ENCODE results near the gene CDH13.
A peak's percentile ranks its signal among the peaks of the same experiment; 100 is the strongest.

CDH13 gene

DNA sequence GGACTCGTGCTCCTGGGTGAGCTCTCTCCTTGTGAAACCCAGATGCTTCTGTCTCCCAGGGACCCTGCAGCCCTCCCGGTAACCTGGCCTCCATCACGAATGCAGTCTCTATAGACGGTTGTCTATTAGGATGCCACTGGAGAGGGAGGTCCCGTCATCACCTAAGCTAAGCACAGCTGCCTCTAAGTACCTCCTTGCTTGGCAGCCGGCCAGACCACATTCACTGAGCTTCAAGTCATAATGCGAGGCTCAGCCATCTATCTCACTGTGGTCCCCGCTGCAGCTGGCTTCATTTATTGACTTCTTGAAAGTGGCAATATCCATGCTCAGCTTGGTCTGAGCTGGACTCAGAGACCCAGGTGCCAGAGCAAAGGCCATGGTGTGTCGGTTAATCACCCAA is 1106.5 kb downstream of the CDH13 start:
- H3K4me3 ChIP-seq (ENCODE audit: low read length): no peak overlapping the region
- peaks cover 10% of the 10 kb centered on the region for H3K9me3 ChIP-seq (ENCODE audit: control insufficient read depth, low read length)
- no peaks in the 10 kb centered on the region for H3K36me3 ChIP-seq (ENCODE audit: control insufficient read depth, insufficient read depth, low read length, severe bottlenecking)
- no peaks in the 10 kb centered on the region for H3K4me1 ChIP-seq (ENCODE audit: control insufficient read depth, insufficient read depth, low read length)
- H3K27me3 ChIP-seq (replicated peaks; ENCODE audit: control insufficient read depth, insufficient read depth, low read length): no peaks in the 10 kb centered on the region
- DNase-seq (ENCODE audit: low read depth): no peak
- H3K9ac ChIP-seq (ENCODE audit: low read length): no peak overlapping the region

GRCh38 chr16:83734136-83734535 is 1107.4 kb downstream of the CDH13 start:
- Histone ChIP-seq H3K9me3 (ENCODE audit: control insufficient read depth, low read length) (peaks cover 10% of the 10 kb centered on the region), H3K9ac (ENCODE audit: low read length) (no peak overlapping the region), H3K4me1 (ENCODE audit: control insufficient read depth, insufficient read depth, low read length) (no peaks in the 10 kb centered on the region), H3K36me3 (ENCODE audit: control insufficient read depth, insufficient read depth, low read length, severe bottlenecking) (no peaks in the 10 kb centered on the region), H3K4me3 (ENCODE audit: low read length) (no peak overlapping the region), H3K27me3 (replicated peaks; ENCODE audit: control insufficient read depth, insufficient read depth, low read length) (no peaks in the 10 kb centered on the region)
- no peak for DNase-seq (ENCODE audit: low read depth)

- Histone ChIP-seq H3K4me1 (ENCODE audit: control insufficient read depth, insufficient read depth, low read length) (no peaks in the 10 kb centered on the region), H3K36me3 (ENCODE audit: control insufficient read depth, insufficient read depth, low read length, severe bottlenecking) (no peaks in the 10 kb centered on the region), H3K9ac (ENCODE audit: low read length) (no peak overlapping the region), H3K9me3 (ENCODE audit: control insufficient read depth, low read length) (peaks cover 10% of the 10 kb centered on the region), H3K4me3 (ENCODE audit: low read length) (no peak overlapping the region), H3K27me3 (replicated peaks; ENCODE audit: control insufficient read depth, insufficient read depth, low read length) (no peaks in the 10 kb centered on the region)
- DNase-seq (ENCODE audit: low read depth): no peak
Measured at GRCh38 chr16:83737729-83738354, 1111.1 kb downstream of the CDH13 start.

GRCh38 chr16:83738923-83739503 is 1112.2 kb downstream of the CDH13 start:
- Histone ChIP-seq H3K9me3 (ENCODE audit: control insufficient read depth, low read length) (peaks cover 9% of the 10 kb centered on the region), H3K36me3 (ENCODE audit: control insufficient read depth, insufficient read depth, low read length, severe bottlenecking) (no peaks in the 10 kb centered on the region), H3K4me3 (ENCODE audit: low read length) (no peak overlapping the region), H3K27me3 (replicated peaks; ENCODE audit: control insufficient read depth, insufficient read depth, low read length) (no peaks in the 10 kb centered on the region), H3K4me1 (ENCODE audit: control insufficient read depth, insufficient read depth, low read length) (peaks cover 1% of the 10 kb centered on the region), H3K9ac (ENCODE audit: low read length) (no peak overlapping the region)
- no peak for DNase-seq (ENCODE audit: low read depth)

- H3K9ac ChIP-seq (ENCODE audit: low read length): no peak overlapping the region
- no peak overlapping the region for H3K4me3 ChIP-seq (ENCODE audit: low read length)
- H3K27me3 ChIP-seq (replicated peaks; ENCODE audit: control insufficient read depth, insufficient read depth, low read length): no peaks in the 10 kb centered on the region
- H3K4me1 ChIP-seq (ENCODE audit: control insufficient read depth, insufficient read depth, low read length): peaks cover 8% of the 10 kb centered on the region
- no peaks in the 10 kb centered on the region for H3K9me3 ChIP-seq (ENCODE audit: control insufficient read depth, low read length)
- H3K36me3 ChIP-seq (ENCODE audit: control insufficient read depth, insufficient read depth, low read length, severe bottlenecking): no peaks in the 10 kb centered on the region
- no peak for DNase-seq (ENCODE audit: low read depth)
Measured at GRCh38 chr16:83742124-83742899, 1115.5 kb downstream of the CDH13 start.

- Histone ChIP-seq H3K27me3 (replicated peaks; ENCODE audit: control insufficient read depth, insufficient read depth, low read length) (no peaks in the 10 kb centered on the region), H3K9ac (ENCODE audit: low read length) (no peak overlapping the region), H3K36me3 (ENCODE audit: control insufficient read depth, insufficient read depth, low read length, severe bottlenecking) (no peaks in the 10 kb centered on the region), H3K9me3 (ENCODE audit: control insufficient read depth, low read length) (no peaks in the 10 kb centered on the region), H3K4me1 (ENCODE audit: control insufficient read depth, insufficient read depth, low read length) (peaks cover 8% of the 10 kb centered on the region), H3K4me3 (ENCODE audit: low read length) (no peak overlapping the region)
- DNase-seq (ENCODE audit: low read depth): no peak
Measured at GRCh38 chr16:83743241-83743640, 1116.5 kb downstream of the CDH13 start.

GRCh38 chr16:83743720-83744119 is 1117.0 kb downstream of the CDH13 start:
- Histone ChIP-seq H3K27me3 (replicated peaks; ENCODE audit: control insufficient read depth, insufficient read depth, low read length) (no peaks in the 10 kb centered on the region), H3K4me3 (ENCODE audit: low read length) (no peak overlapping the region), H3K4me1 (ENCODE audit: control insufficient read depth, insufficient read depth, low read length) (peaks cover 8% of the 10 kb centered on the region), H3K9ac (ENCODE audit: low read length) (no peak overlapping the region), H3K9me3 (ENCODE audit: control insufficient read depth, low read length) (no peaks in the 10 kb centered on the region), H3K36me3 (ENCODE audit: control insufficient read depth, insufficient read depth, low read length, severe bottlenecking) (no peaks in the 10 kb centered on the region)
- no peak for DNase-seq (ENCODE audit: low read depth)

DNA sequence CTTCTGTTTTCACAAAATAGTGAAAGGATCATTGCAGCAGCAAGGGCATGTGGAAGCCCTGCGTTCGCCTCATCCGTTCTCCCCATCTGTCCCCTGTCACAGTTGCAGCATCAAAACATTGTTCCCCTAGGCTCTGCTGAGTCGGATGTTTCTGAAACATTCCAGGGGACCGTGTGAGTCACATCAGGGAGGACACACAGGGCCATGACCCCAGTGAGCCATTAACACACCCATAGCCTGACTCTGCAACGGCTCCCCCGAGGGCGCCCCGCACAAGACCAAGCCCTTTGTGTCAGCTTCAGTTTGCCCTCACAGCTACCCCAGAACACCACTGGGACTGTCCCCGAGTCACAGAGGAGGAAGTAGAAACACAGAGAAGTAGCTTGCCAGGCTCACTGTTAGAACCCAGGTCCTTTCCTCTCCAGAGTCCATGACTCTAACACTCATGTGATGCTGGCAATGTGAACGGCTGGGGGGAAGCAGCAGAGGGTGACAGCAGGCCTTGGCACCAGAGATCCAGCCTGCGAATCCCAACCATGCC is 1117.7 kb downstream of the CDH13 start:
- Histone ChIP-seq H3K36me3 (ENCODE audit: control insufficient read depth, insufficient read depth, low read length, severe bottlenecking) (no peaks in the 10 kb centered on the region), H3K9me3 (ENCODE audit: control insufficient read depth, low read length) (no peaks in the 10 kb centered on the region), H3K9ac (ENCODE audit: low read length) (no peak overlapping the region), H3K27me3 (replicated peaks; ENCODE audit: control insufficient read depth, insufficient read depth, low read length) (no peaks in the 10 kb centered on the region), H3K4me1 (ENCODE audit: control insufficient read depth, insufficient read depth, low read length) (peaks cover 8% of the 10 kb centered on the region), H3K4me3 (ENCODE audit: low read length) (no peak overlapping the region)
- peak; percentile 28 for DNase-seq (ENCODE audit: low read depth)

DNA sequence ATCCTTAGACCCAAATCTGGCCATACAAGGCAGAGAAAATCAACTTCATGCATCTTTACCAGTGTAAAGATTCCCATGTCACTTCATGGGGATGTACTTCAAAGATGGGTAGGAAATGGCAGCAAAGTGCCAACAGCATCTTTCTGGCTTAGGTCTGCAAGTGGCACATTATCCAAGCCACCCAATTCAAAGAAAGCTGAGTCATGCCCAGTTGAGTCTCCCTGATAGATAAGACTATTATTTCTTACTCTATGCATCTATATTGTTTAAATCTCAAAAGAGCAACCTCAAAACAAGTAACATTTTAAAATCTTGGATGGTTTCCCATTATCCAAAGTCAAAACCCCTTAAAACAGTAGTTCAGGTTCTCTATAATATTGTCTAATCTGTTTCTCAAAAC is 1119.8 kb downstream of the CDH13 start:
- Histone ChIP-seq H3K9me3 (ENCODE audit: control insufficient read depth, low read length) (peaks cover 3% of the 10 kb centered on the region), H3K27me3 (replicated peaks; ENCODE audit: control insufficient read depth, insufficient read depth, low read length) (no peaks in the 10 kb centered on the region), H3K36me3 (ENCODE audit: control insufficient read depth, insufficient read depth, low read length, severe bottlenecking) (no peaks in the 10 kb centered on the region), H3K4me1 (ENCODE audit: control insufficient read depth, insufficient read depth, low read length) (peaks cover 8% of the 10 kb centered on the region), H3K9ac (ENCODE audit: low read length) (no peak overlapping the region), H3K4me3 (ENCODE audit: low read length) (no peak overlapping the region)
- no peak for DNase-seq (ENCODE audit: low read depth)

- H3K4me1 ChIP-seq (ENCODE audit: control insufficient read depth, insufficient read depth, low read length): peaks cover 8% of the 10 kb centered on the region
- no peaks in the 10 kb centered on the region for H3K36me3 ChIP-seq (ENCODE audit: control insufficient read depth, insufficient read depth, low read length, severe bottlenecking)
- H3K9me3 ChIP-seq (ENCODE audit: control insufficient read depth, low read length): peaks cover 3% of the 10 kb centered on the region
- no peaks in the 10 kb centered on the region for H3K27me3 ChIP-seq (replicated peaks; ENCODE audit: control insufficient read depth, insufficient read depth, low read length)
- no peak for DNase-seq (ENCODE audit: low read depth)
- no peak overlapping the region for H3K9ac ChIP-seq (ENCODE audit: low read length)
- no peak overlapping the region for H3K4me3 ChIP-seq (ENCODE audit: low read length)
Measured at GRCh38 chr16:83747936-83748335, 1121.2 kb downstream of the CDH13 start.

- Histone ChIP-seq H3K27me3 (replicated peaks; ENCODE audit: control insufficient read depth, insufficient read depth, low read length) (no peaks in the 10 kb centered on the region), H3K4me1 (ENCODE audit: control insufficient read depth, insufficient read depth, low read length) (no peaks in the 10 kb centered on the region), H3K9ac (ENCODE audit: low read length) (no peak overlapping the region), H3K36me3 (ENCODE audit: control insufficient read depth, insufficient read depth, low read length, severe bottlenecking) (no peaks in the 10 kb centered on the region), H3K9me3 (ENCODE audit: control insufficient read depth, low read length) (peaks cover 13% of the 10 kb centered on the region), H3K4me3 (ENCODE audit: low read length) (no peak overlapping the region)
- DNase-seq (ENCODE audit: low read depth): no peak
Measured at GRCh38 chr16:83755391-83755790, 1128.6 kb downstream of the CDH13 start.

Data from adipocyte (in vitro differentiated cells).